GM21576 (cell line): ENCODE results near the gene HSBP1.

Experiments
- ATAC-seq: cut with Tn5 transposase; IDR thresholded peaks from one replicate; pipeline ENCODE4 v1.9.1; 2021; ENCODE audit warnings: mild to moderate bottlenecking, moderate library complexity; ENCODE audit not compliant: unreplicated experiment

The HSBP1 gene

GRCh38 chr16:83835586-83836566 is 28.1 kb downstream of the HSBP1 start:
- ATAC-seq = no peak

- ATAC-seq = no peak
These were observed 29.8 kb downstream of the HSBP1 start for GRCh38 chr16:83837566-83837965.

- no peak for ATAC-seq
These were observed 30.4 kb downstream of the HSBP1 start for GRCh38 chr16:83838151-83838550.

- no peak for ATAC-seq
These were observed 31.8 kb downstream of the HSBP1 start for GRCh38 chr16:83839561-83839960.

GRCh38 chr16:83840060-83840617 is 32.4 kb downstream of the HSBP1 start:
- ATAC-seq = no peak

GRCh38 chr16:83842291-83842690 is 34.5 kb downstream of the HSBP1 start:
- ATAC-seq = no peak

- no peak for ATAC-seq
These were observed 35.2 kb downstream of the HSBP1 start for GRCh38 chr16:83842756-83843507.

- no peak for ATAC-seq
These were observed 35.9 kb downstream of the HSBP1 start for GRCh38 chr16:83843657-83844056.

- ATAC-seq = no peak
These were observed 37.5 kb downstream of the HSBP1 start for GRCh38 chr16:83845263-83845662.

GRCh38 chr16:83847371-83848225 is 39.8 kb downstream of the HSBP1 start:
- no peak for ATAC-seq

- ATAC-seq = no peak
These were observed 41.6 kb downstream of the HSBP1 start for GRCh38 chr16:83849421-83849820.

- no peak for ATAC-seq
These were observed 43.2 kb downstream of the HSBP1 start for GRCh38 chr16:83850947-83851346.

- ATAC-seq = no peak
These were observed 43.7 kb downstream of the HSBP1 start for GRCh38 chr16:83851473-83851872.

GRCh38 chr16:83852774-83853173 is 45.0 kb downstream of the HSBP1 start:
- ATAC-seq = no peak

- no peak for ATAC-seq
These were observed 46.1 kb downstream of the HSBP1 start for GRCh38 chr16:83853834-83854233.

GRCh38 chr16:83854420-83854819 is 46.6 kb downstream of the HSBP1 start:
- no peak for ATAC-seq

GRCh38 chr16:83856792-83857191 is 49.0 kb downstream of the HSBP1 start:
- ATAC-seq = no peak

- ATAC-seq = no peak
These were observed 51.5 kb downstream of the HSBP1 start for GRCh38 chr16:83859265-83859664.

- ATAC-seq = no peak
These were observed 54.9 kb downstream of the HSBP1 start for GRCh38 chr16:83862661-83863060.

GRCh38 chr16:83863682-83864081 is 55.9 kb downstream of the HSBP1 start:
- no peak for ATAC-seq
